H9 (cell line): ENCODE results near the gene DLGAP4. TPM values are rescaled to one million over a fixed set of nuclear protein-coding genes. Genes with fewer than 3 reads are reported as not detected.
A peak's percentile ranks its signal among the peaks of the same experiment; 100 is the strongest.

Source experiments
- DNase-seq: peaks from one replicate; pipeline ENCODE4 v3.0.0-alpha.2; 2017
- H2AFZ ChIP-seq: one replicate; pipeline ENCODE4 v1.6.1; 2013; ENCODE audit warnings: mild to moderate bottlenecking, low read length, control low read depth, moderate library complexity
- H2AK5ac ChIP-seq: 2 replicates; pipeline ENCODE4 v1.6.1; 2013; ENCODE audit warnings: low read length, control low read depth, mixed read lengths; ENCODE audit not compliant: insufficient read length
- H2BK120ac ChIP-seq: one replicate; pipeline ENCODE4 v1.6.1; 2013; ENCODE audit warnings: low read depth, mild to moderate bottlenecking, low read length, control low read depth, inconsistent platforms; ENCODE audit not compliant: poor library complexity, severe bottlenecking
- H2BK12ac ChIP-seq: 2 replicates; pipeline ENCODE4 v1.6.1; 2013; ENCODE audit warnings: low read length, control low read depth, mixed read lengths, low read depth; ENCODE audit not compliant: insufficient read length
- H2BK15ac ChIP-seq: 2 replicates; pipeline ENCODE4 v1.6.1; 2013; ENCODE audit warnings: low read depth, low read length, control low read depth
- H2BK20ac ChIP-seq: one replicate; pipeline ENCODE4 v1.6.1; 2013; ENCODE audit warnings: low read depth, mild to moderate bottlenecking, low read length, control low read depth, inconsistent platforms; ENCODE audit not compliant: poor library complexity, severe bottlenecking
- H2BK5ac ChIP-seq: 2 replicates; pipeline ENCODE4 v1.6.1; 2013; ENCODE audit warnings: low read length, control low read depth, mixed read lengths; ENCODE audit not compliant: insufficient read length
- H3K14ac ChIP-seq: 2 replicates; pipeline ENCODE4 v1.6.1; 2013; ENCODE audit warnings: low read length, control low read depth; ENCODE audit not compliant: insufficient read depth
- H3K18ac ChIP-seq: 2 replicates; pipeline ENCODE4 v1.6.1; 2013; ENCODE audit warnings: low read depth, mild to moderate bottlenecking, mixed read lengths, low read length, control low read depth; ENCODE audit not compliant: insufficient read length
- H3K23ac ChIP-seq: 2 replicates; pipeline ENCODE4 v1.6.1; 2013; ENCODE audit warnings: low read length, control low read depth, mixed read lengths, low read depth; ENCODE audit not compliant: insufficient read length
- H3K23me2 ChIP-seq: 2 replicates; pipeline ENCODE4 v1.6.1; 2013; ENCODE audit warnings: low read depth, mild to moderate bottlenecking, mixed read lengths, low read length, control low read depth; ENCODE audit not compliant: insufficient read length, poor library complexity, severe bottlenecking
- H3K27ac ChIP-seq: 2 replicates; pipeline ENCODE4 v1.5.1; 2013; ENCODE audit warnings: low read length, control low read depth, mixed read lengths, low read depth; ENCODE audit not compliant: insufficient read length
- H3K27me3 ChIP-seq: 2 replicates; pipeline ENCODE4 v1.6.1; 2013; ENCODE audit warnings: low read length, control low read depth, inconsistent platforms; ENCODE audit not compliant: insufficient read depth
- H3K4ac ChIP-seq: 2 replicates; pipeline ENCODE4 v1.6.1; 2013; ENCODE audit warnings: low read depth, mild to moderate bottlenecking, control low read depth, inconsistent platforms, low read length, moderate library complexity
- H3K4me1 ChIP-seq: 2 replicates; pipeline ENCODE4 v1.6.1; 2013; ENCODE audit warnings: low read length, control low read depth, inconsistent platforms; ENCODE audit not compliant: insufficient read depth
- H3K4me2 ChIP-seq: 2 replicates; pipeline ENCODE4 v1.6.1; 2013; ENCODE audit warnings: low read length, control low read depth, mixed read lengths; ENCODE audit not compliant: insufficient read length, insufficient read depth
- H3K56ac ChIP-seq: 2 replicates; pipeline ENCODE4 v1.6.1; 2013; ENCODE audit warnings: low read depth, mild to moderate bottlenecking, mixed read lengths, low read length, control low read depth; ENCODE audit not compliant: insufficient read length
- H3K79me1 ChIP-seq: 2 replicates; pipeline ENCODE4 v1.6.1; 2013; ENCODE audit warnings: low read depth, mild to moderate bottlenecking, moderate library complexity, low read length, control low read depth, inconsistent platforms; ENCODE audit not compliant: insufficient read depth, poor library complexity, severe bottlenecking
- H3K79me2 ChIP-seq: 2 replicates; pipeline ENCODE4 v1.6.1; 2013; ENCODE audit warnings: low read length, control low read depth, inconsistent platforms; ENCODE audit not compliant: insufficient read depth
- H3K9ac ChIP-seq: 2 replicates; pipeline ENCODE4 v1.6.1; 2013; ENCODE audit warnings: low read length, control low read depth, mixed read lengths; ENCODE audit not compliant: insufficient read length; ENCODE audit errors: extremely low read depth
- H3K9me3 ChIP-seq: one replicate; pipeline ENCODE4 v1.6.1; 2013; ENCODE audit warnings: low read depth, low read length, inconsistent platforms; ENCODE audit not compliant: control insufficient read depth
- H3T11ph ChIP-seq: one replicate; pipeline ENCODE4 v1.6.1; 2013; ENCODE audit warnings: mild to moderate bottlenecking, low read length, control low read depth, inconsistent platforms
- H4K20me1 ChIP-seq: one replicate; pipeline ENCODE4 v1.6.1; 2013; ENCODE audit not compliant: control insufficient read depth, insufficient read length, insufficient read depth
- H4K5ac ChIP-seq: 2 replicates; pipeline ENCODE4 v1.6.1; 2013; ENCODE audit warnings: low read depth, mild to moderate bottlenecking, mixed read lengths, low read length, control low read depth; ENCODE audit not compliant: insufficient read length
- H4K8ac ChIP-seq: replicated peaks from 2 replicates; pipeline ENCODE4 v1.6.1; 2013; ENCODE audit warnings: low read length, control low read depth, mixed read lengths, low read depth; ENCODE audit not compliant: insufficient read length
- H4K91ac ChIP-seq: 2 replicates; pipeline ENCODE4 v1.6.1; 2013; ENCODE audit warnings: low read depth, mild to moderate bottlenecking, moderate library complexity, mixed read lengths, low read length, control low read depth; ENCODE audit not compliant: insufficient read length
- H3K27ac Mint-ChIP-seq, 3 experiments: 2 replicates in 2 of 3; 3 replicates in 1 of 3; pipeline ENCODE4 v1.8.0; 2020 to 2021; ENCODE audit warnings: mixed read lengths in 3 of 3, mild to moderate bottlenecking in 1 of 3, moderate library complexity in 1 of 3
- H3K27me3 Mint-ChIP-seq: 2 replicates; pipeline ENCODE4 v1.8.0; 2021; ENCODE audit warnings: low read depth, mild to moderate bottlenecking, moderate library complexity, mixed read lengths
- H3K36me3 Mint-ChIP-seq, 3 experiments: 2 replicates in 2 of 3; 3 replicates in 1 of 3; pipeline ENCODE4 v1.8.0; 2020 to 2021; ENCODE audit warnings: low read depth in 3 of 3, mixed read lengths in 3 of 3; ENCODE audit not compliant: insufficient read depth in 1 of 3
- H3K4me1 Mint-ChIP-seq, 2 experiments: 2 replicates each; pipeline ENCODE4 v1.8.0; 2020; ENCODE audit warnings: mixed read lengths in 2 of 2
- H3K4me3 Mint-ChIP-seq, 2 experiments: 2 replicates in 1 of 2; 3 replicates in 1 of 2; pipeline ENCODE4 v1.8.0; 2020 to 2021; ENCODE audit warnings: mild to moderate bottlenecking in 2 of 2, mixed read lengths in 2 of 2, moderate library complexity in 1 of 2
- H3K9me3 Mint-ChIP-seq, 2 experiments: 2 replicates in 1 of 2; 3 replicates in 1 of 2; pipeline ENCODE4 v1.8.0; 2020; ENCODE audit warnings: mild to moderate bottlenecking in 2 of 2, mixed read lengths in 2 of 2, moderate library complexity in 1 of 2
- CTCF ChIP-seq: fragments of 200-600 bp; sonication (generic); conservative IDR thresholded peaks from 3 replicates; pipeline ENCODE4 v1.8.0; 2021; ENCODE audit warnings: antibody characterized with exemption, mild to moderate bottlenecking
- WGBS: extraction: QIAGEN DNeasy Blood & Tissue Kit; methylation state at CpG from one replicate; pipeline ENCODE4 v1.1.7; 2013; ENCODE audit warnings: missing lambda C conversion rate, low lambda C conversion rate, mixed read lengths; ENCODE audit not compliant: insufficient read length; ENCODE audit errors: extremely low coverage; 5-methylcytosine and 5-hydroxymethylcytosine counted together
- total RNA-seq: library from RNA; stranded (reverse); gene quantifications from 2 replicates; pipeline ENCODE4 v1.2.1, GENCODE V29; 2021

DLGAP4 gene
- total RNA-seq, 1 experiment from 2014 or later = 48.0 TPM

GRCh38 chr20:36528875-36529417, 222.8 kb downstream of the DLGAP4 start:
- DNase-seq = no peak
- Histone ChIP-seq H3K23me2 (no peaks in the 10 kb centered on the region), H2AK5ac (no peak overlapping the region), H2BK12ac (no peak overlapping the region), H2BK120ac (no peak overlapping the region), H3K4me1 (no peaks in the 10 kb centered on the region), H3K56ac (no peak overlapping the region), H3K18ac (no peak overlapping the region), H3K4ac (no peak overlapping the region), H3K14ac (no peak overlapping the region), H3K23ac (no peak overlapping the region), H3K9ac (no peak overlapping the region), H2BK20ac (no peak overlapping the region), H4K91ac (no peak overlapping the region), H3K4me2 (no peak overlapping the region), H2BK5ac (no peak overlapping the region), H4K8ac (no peak overlapping the region), H4K5ac (no peak overlapping the region), H4K20me1 (no peaks in the 10 kb centered on the region), H3K79me2 (no peaks in the 10 kb centered on the region), H2BK15ac (no peak overlapping the region), H3K27me3 (no peaks in the 10 kb centered on the region), H3K79me1 (no peaks in the 10 kb centered on the region), H3K27ac (no peak overlapping the region), H3K9me3 (no peaks in the 10 kb centered on the region), H3T11ph (no peak overlapping the region), H2AFZ (no peak overlapping the region)
- H3K9me3 Mint-ChIP-seq = no peaks in the 10 kb centered on the region
- H3K36me3 Mint-ChIP-seq = peaks cover 16 to 42% (median 37%) of the 10 kb centered on the region in 3 experiments
- no peaks in the 10 kb centered on the region for H3K4me1 Mint-ChIP-seq
- TF ChIP-seq CTCF = no peak
- no peaks in the 10 kb centered on the region; the same call in 1 of the 2 replicates for H3K27me3 Mint-ChIP-seq
- WGBS = no CpG with 5 or more reads among the region's 14 CpGs
- peak overlapping the region in 2 of 3 experiments; percentile 78 to 85; a peak in 3 of 7 replicates for H3K27ac Mint-ChIP-seq
- peak overlapping the region in 1 of 2 experiments; percentile 7; a peak in 1 of 5 replicates for H3K4me3 Mint-ChIP-seq
